T-helper 1 cell treated with Interleukin-12 subunit alpha and Interleukin-12 subunit beta and Interleukin-4 antibody, amounts not matched to agents 30 μg/mL and 1 μg/mL, for 36 hours (primary cell): Measurements from ENCODE around the gene SOCS2.

Experiments used
- H3K27ac Mint-ChIP-seq: one replicate; pipeline ENCODE4 v1.8.0; 2021; ENCODE audit warnings: mild to moderate bottlenecking, mixed read lengths
- H3K27me3 Mint-ChIP-seq: one replicate; pipeline ENCODE4 v1.8.0; 2021; ENCODE audit warnings: low read depth, mixed read lengths
- H3K36me3 Mint-ChIP-seq: one replicate; pipeline ENCODE4 v1.8.0; 2021; ENCODE audit warnings: low read depth, mixed read lengths
- H3K4me1 Mint-ChIP-seq: one replicate; pipeline ENCODE4 v1.8.0; 2021; ENCODE audit warnings: low read depth, mixed read lengths
- H3K4me3 Mint-ChIP-seq: one replicate; pipeline ENCODE4 v1.8.0; 2021; ENCODE audit warnings: mild to moderate bottlenecking, moderate library complexity, mixed read lengths
- H3K9me3 Mint-ChIP-seq: one replicate; pipeline ENCODE4 v1.8.0; 2021; ENCODE audit warnings: mixed read lengths

The SOCS2 gene

GRCh38 chr12:93571925-93572711 is at the start of gene SOCS2:
TSS of gene SOCS2 (plus strand) at chr12:93572675. CDS start at chr12:93572898, 223 bp downstream.
- peaks cover 39% of the 10 kb centered on the region for H3K36me3 Mint-ChIP-seq

GRCh38 chr12:93524386-93525133 is 47.9 kb upstream of the SOCS2 start:
- Mint-ChIP-seq H3K27ac (no peak overlapping the region), H3K4me3 (no peak overlapping the region), H3K36me3 (peaks cover 1% of the 10 kb centered on the region), H3K27me3 (peaks cover 3% of the 10 kb centered on the region), H3K9me3 (peaks cover 2% of the 10 kb centered on the region), H3K4me1 (peaks cover 18% of the 10 kb centered on the region)

More at GRCh38 chr12:93571925-93572711, at the start of gene SOCS2:
- peaks cover 8% of the 10 kb centered on the region for H3K27me3 Mint-ChIP-seq
- H3K27ac Mint-ChIP-seq = peak within 1 kb of the TSS; percentile 90
- H3K4me1 Mint-ChIP-seq = peaks cover 35% of the 10 kb centered on the region
- peak within 1 kb of the TSS; percentile 91 for H3K4me3 Mint-ChIP-seq
- no peaks in the 10 kb centered on the region for H3K9me3 Mint-ChIP-seq

- H3K27me3 Mint-ChIP-seq = no peaks in the 10 kb centered on the region
- no peak overlapping the region for H3K4me3 Mint-ChIP-seq
- H3K4me1 Mint-ChIP-seq = peaks cover 28% of the 10 kb centered on the region
- H3K36me3 Mint-ChIP-seq = peaks cover 2% of the 10 kb centered on the region
- H3K9me3 Mint-ChIP-seq = peaks cover 3% of the 10 kb centered on the region
- no peak overlapping the region for H3K27ac Mint-ChIP-seq
These were observed 45.6 kb upstream of the SOCS2 start for GRCh38 chr12:93526786-93527428.

- H3K27me3 Mint-ChIP-seq = no peaks in the 10 kb centered on the region
- peak overlapping the region; percentile 28 for H3K27ac Mint-ChIP-seq
- H3K4me1 Mint-ChIP-seq = peaks cover 24% of the 10 kb centered on the region
- H3K9me3 Mint-ChIP-seq = peaks cover 8% of the 10 kb centered on the region
- peaks cover 5% of the 10 kb centered on the region for H3K36me3 Mint-ChIP-seq
- peak overlapping the region; percentile 0 for H3K4me3 Mint-ChIP-seq
These were observed 42.1 kb upstream of the SOCS2 start for GRCh38 chr12:93530358-93530757.

GRCh38 chr12:93533310-93533709 is 39.2 kb upstream of the SOCS2 start:
- Mint-ChIP-seq H3K4me3 (no peak overlapping the region), H3K36me3 (peaks cover 5% of the 10 kb centered on the region), H3K27me3 (no peaks in the 10 kb centered on the region), H3K9me3 (peaks cover 8% of the 10 kb centered on the region), H3K4me1 (peaks cover 24% of the 10 kb centered on the region), H3K27ac (no peak overlapping the region)

GRCh38 chr12:93536111-93536765 is 36.2 kb upstream of the SOCS2 start:
- Mint-ChIP-seq H3K4me3 (no peak overlapping the region), H3K27ac (peak overlapping the region; percentile 35), H3K27me3 (no peaks in the 10 kb centered on the region), H3K36me3 (peaks cover 10% of the 10 kb centered on the region), H3K9me3 (peaks cover 10% of the 10 kb centered on the region), H3K4me1 (peaks cover 30% of the 10 kb centered on the region)

- no peaks in the 10 kb centered on the region for H3K27me3 Mint-ChIP-seq
- peaks cover 37% of the 10 kb centered on the region for H3K4me1 Mint-ChIP-seq
- H3K9me3 Mint-ChIP-seq = peaks cover 10% of the 10 kb centered on the region
- H3K36me3 Mint-ChIP-seq = peaks cover 10% of the 10 kb centered on the region
- peak overlapping the region; percentile 8 for H3K27ac Mint-ChIP-seq
- H3K4me3 Mint-ChIP-seq = no peak overlapping the region
These were observed 35.5 kb upstream of the SOCS2 start for GRCh38 chr12:93536766-93537488.

- Mint-ChIP-seq H3K9me3 (peaks cover 10% of the 10 kb centered on the region), H3K4me3 (no peak overlapping the region), H3K27me3 (no peaks in the 10 kb centered on the region), H3K4me1 (peaks cover 38% of the 10 kb centered on the region), H3K27ac (no peak overlapping the region), H3K36me3 (peaks cover 13% of the 10 kb centered on the region)
These were observed 34.7 kb upstream of the SOCS2 start for GRCh38 chr12:93537769-93538168.

- no peak overlapping the region for H3K27ac Mint-ChIP-seq
These were observed 32.7 kb upstream of the SOCS2 start for GRCh38 chr12:93539821-93540220.

GRCh38 chr12:93540466-93540865 is 32.0 kb upstream of the SOCS2 start:
- Mint-ChIP-seq H3K36me3 (peaks cover 26% of the 10 kb centered on the region), H3K4me1 (peaks cover 43% of the 10 kb centered on the region), H3K9me3 (peaks cover 5% of the 10 kb centered on the region), H3K27me3 (no peaks in the 10 kb centered on the region), H3K4me3 (no peak overlapping the region), H3K27ac (peak overlapping the region; percentile 86)

More at GRCh38 chr12:93539821-93540220, 32.7 kb upstream of the SOCS2 start:
- Mint-ChIP-seq H3K27me3 (no peaks in the 10 kb centered on the region), H3K4me1 (peaks cover 42% of the 10 kb centered on the region), H3K9me3 (peaks cover 5% of the 10 kb centered on the region), H3K4me3 (no peak overlapping the region), H3K36me3 (peaks cover 23% of the 10 kb centered on the region)

GRCh38 chr12:93541578-93542225 is 30.8 kb upstream of the SOCS2 start:
- peaks cover 44% of the 10 kb centered on the region for H3K4me1 Mint-ChIP-seq
- peaks cover 5% of the 10 kb centered on the region for H3K9me3 Mint-ChIP-seq
- peak overlapping the region; percentile 52 for H3K4me3 Mint-ChIP-seq
- peaks cover 27% of the 10 kb centered on the region for H3K36me3 Mint-ChIP-seq
- H3K27ac Mint-ChIP-seq = peak overlapping the region; percentile 86
- H3K27me3 Mint-ChIP-seq = no peaks in the 10 kb centered on the region

- Mint-ChIP-seq H3K9me3 (no peaks in the 10 kb centered on the region), H3K36me3 (peaks cover 18% of the 10 kb centered on the region), H3K4me1 (peaks cover 11% of the 10 kb centered on the region), H3K27ac (no peak overlapping the region), H3K27me3 (no peaks in the 10 kb centered on the region), H3K4me3 (no peak overlapping the region)
These were observed 24.7 kb upstream of the SOCS2 start for GRCh38 chr12:93547778-93548177.

- Mint-ChIP-seq H3K27me3 (no peaks in the 10 kb centered on the region), H3K36me3 (peaks cover 19% of the 10 kb centered on the region), H3K9me3 (no peaks in the 10 kb centered on the region), H3K27ac (no peak overlapping the region), H3K4me1 (peaks cover 6% of the 10 kb centered on the region), H3K4me3 (no peak overlapping the region)
These were observed 23.3 kb upstream of the SOCS2 start for GRCh38 chr12:93549174-93549573.
